ENCODE results near the gene KNOP1.
"Not testable (repeated sequence)": the region's sequence is repeated elsewhere in the genome, so short reads cannot be mapped to it uniquely, and the experiment has no call there.

The KNOP1 gene

GRCh38 chr16:19722269-19722952 is 4.4 kb upstream of the KNOP1 start:
- DNase-seq: peak in 1 of 2 experiments; percentile 11
- TF ChIP-seq GATA1 (IDR thresholded peaks at IDR 0.05; ENCODE audit: low read depth, low read length) (no peak), POLR2A (IDR thresholded peaks at IDR 0.05; ENCODE audit: low read length) (no peak)

- TF ChIP-seq GATA1 (IDR thresholded peaks at IDR 0.05; ENCODE audit: low read depth, low read length) (no peak), POLR2A (IDR thresholded peaks at IDR 0.05; ENCODE audit: low read length) (no peak)
- DNase-seq: peak in 1 of 2 experiments; percentile 34
These were observed 568 bp upstream of the KNOP1 start for GRCh38 chr16:19718624-19718965.

- no peak for TF ChIP-seq POLR2A (IDR thresholded peaks at IDR 0.05; ENCODE audit: low read length)
- no peak for TF ChIP-seq GATA1 (IDR thresholded peaks at IDR 0.05; ENCODE audit: low read depth, low read length)
- peak; percentile 29 to 34 for DNase-seq
These were observed 713 bp downstream of the KNOP1 start for GRCh38 chr16:19717314-19717713.

- not testable (repeated sequence) for DNase-seq
These were observed 1.3 kb downstream of the KNOP1 start for GRCh38 chr16:19716728-19717127.

GRCh38 chr16:19716183-19716582 is 1.8 kb downstream of the KNOP1 start:
- DNase-seq: no peak
- TF ChIP-seq POLR2A (IDR thresholded peaks at IDR 0.05; ENCODE audit: low read length) (no peak), GATA1 (IDR thresholded peaks at IDR 0.05; ENCODE audit: low read depth, low read length) (no peak)

DNA sequence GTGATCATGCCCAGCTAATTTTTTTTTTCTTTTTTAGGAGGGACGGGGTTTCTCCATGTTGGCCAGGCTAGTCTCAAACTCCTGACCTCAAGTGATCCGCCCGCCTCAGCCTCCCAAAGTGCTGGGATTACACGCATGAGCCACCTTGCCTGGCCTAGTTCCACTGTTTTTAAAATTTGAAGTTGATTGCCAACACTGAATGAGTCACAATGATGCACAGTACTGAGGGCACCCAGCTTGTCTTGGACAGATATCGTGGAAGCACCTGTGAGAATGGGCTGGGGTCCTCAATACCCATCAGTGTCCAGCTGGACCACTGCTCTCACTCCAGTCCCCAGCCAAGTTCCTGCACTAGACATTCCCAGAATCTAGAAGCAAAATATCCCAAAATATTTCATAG is 2.5 kb downstream of the KNOP1 start:
- no peak for TF ChIP-seq GATA1 (IDR thresholded peaks at IDR 0.05; ENCODE audit: low read depth, low read length)
- no peak for TF ChIP-seq POLR2A (IDR thresholded peaks at IDR 0.05; ENCODE audit: low read length)
- DNase-seq: no peak

DNA sequence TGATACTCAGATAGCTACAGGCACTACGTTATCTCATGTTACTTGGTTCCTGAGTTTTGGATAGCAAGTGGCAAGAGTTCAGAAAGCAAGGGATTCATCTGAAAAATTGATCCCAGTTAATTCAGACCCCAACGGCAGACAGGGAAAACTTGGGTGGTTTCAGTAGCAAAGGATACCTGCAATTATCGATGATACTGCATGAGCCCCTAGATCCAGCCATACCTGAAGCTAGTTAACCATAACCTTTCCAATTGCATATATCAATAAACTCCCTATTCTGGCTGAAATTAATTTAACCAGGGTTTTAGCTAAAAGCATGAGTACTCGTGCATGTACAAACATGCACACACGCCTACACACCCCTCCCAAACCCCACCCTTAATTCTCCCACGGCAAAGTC is 4.3 kb downstream of the KNOP1 start:
- no peak for DNase-seq
- TF ChIP-seq POLR2A (IDR thresholded peaks at IDR 0.05; ENCODE audit: low read length) (no peak), GATA1 (IDR thresholded peaks at IDR 0.05; ENCODE audit: low read depth, low read length) (no peak)

- no peak for TF ChIP-seq POLR2A (IDR thresholded peaks at IDR 0.05; ENCODE audit: low read length)
- no peak for TF ChIP-seq GATA1 (IDR thresholded peaks at IDR 0.05; ENCODE audit: low read depth, low read length)
- DNase-seq: no peak
These were observed 5.5 kb downstream of the KNOP1 start for GRCh38 chr16:19712418-19713058.

GRCh38 chr16:19711643-19712042 is 6.4 kb downstream of the KNOP1 start:
- DNase-seq: no peak
- no peak for TF ChIP-seq GATA1 (IDR thresholded peaks at IDR 0.05; ENCODE audit: low read depth, low read length)
- TF ChIP-seq POLR2A (IDR thresholded peaks at IDR 0.05; ENCODE audit: low read length): no peak

DNA sequence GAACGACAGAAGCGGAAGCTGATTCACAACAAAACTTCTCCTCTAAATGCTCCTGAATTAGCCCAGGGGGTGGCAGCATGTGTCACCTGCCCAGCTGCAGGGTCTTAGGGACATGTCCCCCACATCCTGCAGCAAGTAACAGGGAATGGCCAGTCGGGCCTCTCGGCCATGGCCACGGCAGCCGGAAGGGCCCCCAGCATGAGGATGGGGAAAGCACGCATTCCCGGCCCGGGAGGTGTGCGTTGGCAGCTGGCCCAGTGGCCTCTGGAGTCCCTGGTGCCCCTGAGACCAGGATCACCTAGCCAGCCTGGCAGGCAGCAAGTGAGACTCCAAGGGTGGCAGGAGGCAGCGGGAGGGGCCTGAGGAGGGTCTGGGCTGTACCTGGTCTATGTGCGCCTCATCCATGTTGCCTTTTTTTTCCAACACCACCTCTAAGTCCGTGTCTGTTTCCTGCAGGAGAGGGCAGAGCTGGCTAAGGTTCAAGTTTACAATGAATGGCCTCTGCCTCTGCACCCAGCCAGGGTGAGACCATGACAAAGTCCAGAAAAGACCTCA is 7.0 kb downstream of the KNOP1 start:
- TF ChIP-seq POLR2A (IDR thresholded peaks at IDR 0.05; ENCODE audit: low read length) (no peak), GATA1 (IDR thresholded peaks at IDR 0.05; ENCODE audit: low read depth, low read length) (no peak)
- no peak for DNase-seq

DNA sequence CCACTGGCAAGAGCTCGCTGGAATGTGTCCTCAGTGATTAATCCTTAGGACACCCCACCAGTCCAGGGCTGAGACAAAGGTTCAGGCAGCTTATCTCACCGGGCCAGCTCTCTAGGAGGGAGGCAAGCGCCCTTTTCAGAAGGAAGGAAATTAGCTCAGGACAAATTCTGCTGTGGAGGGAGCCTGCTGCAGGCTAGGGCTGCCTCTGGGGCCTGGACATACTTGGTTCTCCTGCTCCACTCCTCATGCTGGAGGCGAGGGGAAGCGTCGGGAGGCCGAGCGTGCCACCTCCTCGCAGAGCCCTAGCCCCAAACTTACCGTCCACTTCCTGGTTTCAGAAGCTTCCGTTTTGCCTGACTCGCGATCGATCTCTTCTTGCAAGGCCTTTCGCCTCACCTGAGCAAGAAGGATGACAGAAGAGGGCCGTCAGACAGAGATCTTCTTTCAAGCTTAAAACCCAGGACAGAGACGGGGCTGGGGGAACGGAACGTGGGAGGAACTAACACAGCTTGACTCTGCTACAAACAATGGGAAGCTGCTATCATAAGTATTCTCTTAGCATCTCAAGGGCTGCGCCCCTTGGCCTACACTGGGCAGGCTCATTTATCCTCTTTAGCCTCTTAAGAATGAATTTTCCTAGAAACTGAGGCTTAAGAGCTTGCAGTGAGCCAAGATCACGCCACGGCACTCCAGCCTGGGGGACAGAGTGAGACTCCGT is 7.7 kb downstream of the KNOP1 start:
- TF ChIP-seq POLR2A (IDR thresholded peaks at IDR 0.05; ENCODE audit: low read length): no peak
- no peak for TF ChIP-seq GATA1 (IDR thresholded peaks at IDR 0.05; ENCODE audit: low read depth, low read length)
- DNase-seq: peak in 1 of 2 experiments; percentile 37

GRCh38 chr16:19709381-19710136 is 8.5 kb downstream of the KNOP1 start:
- TF ChIP-seq GATA1 (IDR thresholded peaks at IDR 0.05; ENCODE audit: low read depth, low read length) (no peak), POLR2A (IDR thresholded peaks at IDR 0.05; ENCODE audit: low read length) (no peak)
- no peak for DNase-seq

DNA sequence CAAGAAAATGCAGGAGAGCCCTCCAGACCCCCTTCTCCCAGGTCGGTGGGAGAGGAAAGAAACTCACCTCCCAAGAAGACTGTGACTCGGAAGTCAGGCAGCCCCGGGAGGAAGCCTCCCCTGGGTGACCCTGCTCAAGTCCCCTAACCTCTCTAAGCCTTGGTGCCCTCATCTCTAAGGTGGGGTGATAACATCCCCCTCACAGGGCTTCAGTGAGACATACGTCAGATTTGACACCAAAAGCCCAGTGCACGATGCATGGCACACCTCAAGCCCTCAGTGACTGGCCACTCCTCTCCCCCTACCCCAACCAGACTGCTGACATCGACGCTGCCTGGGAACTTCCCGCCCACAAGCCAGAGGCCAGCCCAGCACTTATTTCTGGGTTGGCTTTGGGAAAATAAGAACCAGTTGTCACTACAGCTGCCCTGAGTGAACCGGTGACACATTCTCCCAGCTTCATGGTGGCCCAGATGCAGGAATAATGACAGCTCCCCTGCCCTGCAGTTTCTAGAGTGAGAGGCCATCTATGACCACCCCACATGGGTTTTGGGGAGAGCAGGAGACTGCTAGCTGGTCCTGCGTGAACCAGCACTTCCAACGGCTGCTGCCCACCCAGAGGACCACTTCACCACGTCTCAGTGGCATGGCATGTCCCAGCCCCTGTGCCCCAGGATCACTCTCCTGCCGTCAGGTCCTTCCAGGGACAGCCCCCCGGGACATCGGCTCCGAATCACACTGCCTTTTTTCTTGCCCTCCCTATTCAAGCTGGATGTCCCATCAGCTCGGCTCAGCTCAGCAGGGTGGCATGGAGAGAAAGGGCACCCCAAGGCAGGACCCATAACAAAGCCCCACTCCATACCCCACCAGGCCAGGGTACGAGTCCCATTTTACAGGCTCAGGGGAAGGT is 9.5 kb downstream of the KNOP1 start:
- no peak for DNase-seq
- TF ChIP-seq GATA1 (IDR thresholded peaks at IDR 0.05; ENCODE audit: low read depth, low read length): no peak
- TF ChIP-seq POLR2A (IDR thresholded peaks at IDR 0.05; ENCODE audit: low read length): no peak

Data from erythroblast (primary cell).